Jurkat, Clone E6-1 (cell line): ENCODE results near the gene DKK3.

Source experiments
- DNase-seq: peaks from one replicate; pipeline ENCODE4 v3.0.0-alpha.2; 2011; ENCODE audit warnings: low read depth, low spot score
- H3K4me3 ChIP-seq: 2 replicates; pipeline ENCODE4 v1.5.1; 2011; ENCODE audit warnings: mild to moderate bottlenecking, low read length, control low read depth, moderate library complexity

DKK3 gene

DNA sequence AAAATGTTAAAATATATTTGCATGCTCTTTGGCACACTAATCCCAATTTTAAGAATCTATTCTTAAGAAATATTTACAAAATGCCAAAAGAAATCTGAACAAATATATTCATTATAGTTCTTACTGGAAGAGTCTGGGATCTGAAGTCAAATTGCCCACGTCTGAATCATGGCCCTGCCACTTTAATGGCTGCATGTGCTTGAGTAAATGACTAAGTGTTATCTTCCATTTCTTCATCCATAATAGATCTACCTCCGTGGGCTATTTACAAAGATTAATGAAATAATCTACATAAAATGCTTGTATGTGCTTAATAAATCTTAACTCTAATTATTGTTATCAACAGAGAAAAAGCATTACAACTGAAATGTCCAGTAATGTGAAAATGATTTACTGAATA is 24.5 kb upstream of the DKK3 start:
- no peak for DNase-seq
- H3K4me3 ChIP-seq: no peak overlapping the region

DNA sequence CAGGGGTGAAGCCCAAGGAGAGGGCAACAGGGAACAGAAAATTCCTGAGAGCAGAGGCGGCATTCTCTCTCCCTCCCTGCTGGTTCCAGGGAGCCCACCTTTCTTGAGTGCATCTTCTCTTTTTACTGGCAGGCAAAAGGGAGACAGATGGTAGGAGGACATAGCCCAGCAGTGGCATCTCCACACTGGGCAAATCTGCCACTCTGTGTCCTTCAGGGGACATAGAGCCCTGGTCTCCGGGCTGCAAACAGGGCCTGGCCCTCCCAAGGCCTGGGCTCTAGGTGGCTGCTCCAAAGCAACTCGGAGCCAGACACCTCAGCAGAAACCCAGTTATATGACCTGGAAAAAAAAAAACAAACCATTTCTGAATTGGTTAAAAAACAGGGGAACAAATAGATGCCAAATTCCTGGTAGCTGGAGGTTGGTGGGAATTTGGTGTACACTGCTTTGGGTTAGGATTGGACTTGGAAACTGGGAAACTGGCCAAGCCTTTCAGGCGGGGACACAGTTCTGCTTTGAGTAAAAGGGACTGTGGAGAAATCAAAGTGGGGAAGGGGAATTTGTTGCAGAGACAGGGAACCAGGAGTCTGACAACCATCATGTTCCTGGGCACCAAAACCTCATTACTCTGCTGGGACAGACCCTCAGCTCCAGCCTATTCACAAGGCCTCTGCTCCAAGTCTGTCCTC is 23.6 kb upstream of the DKK3 start:
- H3K4me3 ChIP-seq: no peak overlapping the region

GRCh38 chr11:12029738-12030363 is 21.4 kb upstream of the DKK3 start:
- H3K4me3 ChIP-seq: no peak overlapping the region
- DNase-seq: no peak

More for the DNA sequence above, 23.6 kb upstream of the DKK3 start:
- DNase-seq: no peak

DNA sequence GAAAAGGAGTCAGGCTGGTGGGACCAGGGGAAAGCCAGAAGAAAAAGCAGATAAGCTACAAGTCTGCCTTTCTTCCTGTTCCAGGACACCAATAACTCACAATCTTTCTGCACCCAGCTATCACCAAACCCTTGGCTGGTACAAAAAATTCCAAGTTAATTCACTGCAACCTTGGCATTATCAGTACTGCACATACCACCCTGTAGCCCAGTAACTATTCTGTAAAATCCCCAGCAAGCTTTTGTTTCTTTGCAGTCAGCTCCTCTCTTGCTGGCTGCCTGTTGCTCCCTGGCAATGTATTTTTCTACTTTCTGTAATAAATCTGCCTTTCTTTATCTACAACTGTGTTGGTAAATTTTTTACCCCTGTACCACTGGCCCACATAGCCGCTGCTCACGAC is 20.7 kb upstream of the DKK3 start:
- no peak overlapping the region for H3K4me3 ChIP-seq
- no peak for DNase-seq

DNA sequence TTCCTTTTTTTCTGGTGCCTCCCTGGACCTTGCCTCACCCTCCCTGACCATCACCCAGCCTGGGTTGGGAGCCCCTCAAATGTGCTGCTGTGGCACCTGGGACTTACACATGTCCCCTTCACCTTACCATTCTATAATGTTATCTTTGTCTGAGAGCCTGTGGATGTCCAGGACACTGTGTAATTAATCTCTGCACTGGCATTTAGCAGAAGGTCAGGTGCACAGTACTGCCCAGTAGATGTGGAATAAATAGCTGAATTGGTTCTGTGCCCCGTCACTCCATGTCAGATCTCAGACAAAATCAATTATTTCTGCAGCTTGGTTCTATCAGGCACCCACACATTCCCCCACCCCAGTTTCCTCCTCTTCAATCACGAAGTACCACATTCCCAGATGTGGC is 19.9 kb upstream of the DKK3 start:
- no peak for DNase-seq
- H3K4me3 ChIP-seq: no peak overlapping the region

GRCh38 chr11:12026331-12027211 is 18.1 kb upstream of the DKK3 start:
- no peak for DNase-seq
- H3K4me3 ChIP-seq: no peak overlapping the region

DNA sequence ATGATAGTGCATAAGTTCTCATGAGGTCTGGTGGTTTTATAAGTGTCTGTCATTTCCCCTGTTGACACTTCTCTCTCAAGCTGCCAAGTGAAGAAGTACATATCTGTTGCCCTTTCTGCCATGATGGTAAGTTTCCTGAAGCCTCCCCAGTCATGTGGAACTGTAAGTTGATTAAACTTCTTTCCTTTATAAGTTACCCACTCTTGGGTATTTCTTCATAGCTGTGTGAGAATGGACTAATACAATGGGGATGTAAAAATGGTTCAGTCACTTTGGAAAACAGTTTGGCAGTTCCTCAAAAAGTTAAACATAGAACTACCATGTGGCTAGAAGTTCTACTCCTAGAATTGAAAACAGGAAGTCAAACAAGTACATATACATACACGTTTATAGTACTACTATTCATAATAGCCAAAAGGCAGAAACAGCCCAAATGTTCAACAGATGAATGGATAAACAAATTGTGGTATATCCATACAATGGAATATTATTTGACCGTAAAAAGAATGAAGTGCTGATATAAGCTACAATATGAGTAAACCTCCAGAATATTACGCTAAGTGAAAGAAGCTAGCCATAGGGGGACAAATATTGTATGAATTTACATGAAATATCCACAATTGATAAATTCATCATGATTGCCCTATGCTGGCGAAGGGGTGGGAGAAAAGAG is 16.0 kb upstream of the DKK3 start:
- no peak overlapping the region for H3K4me3 ChIP-seq
- no peak for DNase-seq

GRCh38 chr11:12023015-12023414 is 14.6 kb upstream of the DKK3 start:
- no peak for DNase-seq
- no peak overlapping the region for H3K4me3 ChIP-seq

- no peak for DNase-seq
- no peak overlapping the region for H3K4me3 ChIP-seq
Observed at GRCh38 chr11:12020546-12020945, 12.1 kb upstream of the DKK3 start.

DNA sequence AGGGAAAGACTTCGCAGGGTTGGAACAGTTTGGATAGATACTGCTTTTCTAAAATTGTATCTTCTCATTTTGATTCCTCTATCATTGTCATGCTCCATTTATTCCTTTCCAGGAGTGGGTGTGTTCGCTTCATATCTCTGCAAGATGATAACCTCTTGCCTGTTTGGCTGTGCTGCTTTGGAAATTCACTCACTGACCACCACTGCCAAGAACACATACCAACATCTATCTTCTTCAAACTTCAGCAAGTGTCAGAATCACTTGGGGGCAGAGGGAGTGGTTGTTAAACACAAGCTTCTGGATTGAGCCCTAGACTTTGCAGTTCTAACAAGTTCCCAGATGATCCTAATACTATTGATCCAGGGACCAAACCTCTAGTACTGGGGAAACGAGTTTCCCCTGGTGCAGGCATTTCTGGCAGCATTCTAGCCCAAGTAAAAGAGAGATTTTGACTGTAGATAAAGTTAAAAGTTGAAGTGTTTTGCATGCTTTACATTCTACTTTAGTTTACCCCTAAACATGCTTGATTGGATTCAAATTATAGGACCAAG is 11.5 kb upstream of the DKK3 start:
- no peak for DNase-seq
- no peak overlapping the region for H3K4me3 ChIP-seq

DNA sequence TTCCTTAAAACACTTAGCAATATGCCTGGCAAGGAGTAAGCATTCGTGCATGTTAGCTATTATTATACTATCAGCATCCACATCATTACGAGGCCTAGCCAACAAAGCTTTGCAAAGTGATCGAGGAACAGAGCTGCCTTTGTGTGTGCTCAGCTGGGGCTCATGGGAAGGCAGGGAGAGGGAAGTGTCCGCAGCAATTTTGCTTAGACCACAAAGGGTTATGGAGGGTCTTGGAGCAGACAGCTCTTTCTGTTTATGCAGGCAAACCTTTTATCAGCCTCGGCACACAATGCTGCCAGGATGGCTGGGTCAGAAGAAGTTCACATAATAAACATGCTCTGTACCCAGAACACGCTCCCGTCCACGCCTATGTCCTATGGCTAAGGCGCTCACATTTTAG is 10.9 kb upstream of the DKK3 start:
- no peak overlapping the region for H3K4me3 ChIP-seq
- no peak for DNase-seq

- no peak overlapping the region for H3K4me3 ChIP-seq
- no peak for DNase-seq
Observed at GRCh38 chr11:12017865-12018453, 9.5 kb upstream of the DKK3 start.

DNA sequence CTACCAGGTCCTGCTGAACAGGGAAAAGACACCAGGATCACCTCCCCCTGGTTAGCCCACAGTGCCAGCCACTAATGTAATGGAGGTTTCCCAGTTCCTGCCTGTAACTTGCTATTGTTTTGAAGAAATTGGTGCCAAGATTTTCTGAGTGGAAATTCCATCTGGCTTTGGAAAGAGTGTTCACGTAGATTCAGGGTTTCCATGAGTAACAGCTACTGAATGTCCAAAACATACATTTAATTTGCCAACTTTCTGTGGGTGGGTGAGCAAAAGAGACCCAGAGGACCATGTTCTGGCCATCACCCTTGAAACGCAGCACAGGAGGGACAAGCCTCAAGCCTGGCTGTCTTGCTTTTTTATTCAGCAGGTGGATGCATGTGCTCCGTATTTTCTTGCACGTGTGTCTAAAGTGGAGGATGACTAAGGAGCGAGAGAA is 8.8 kb upstream of the DKK3 start:
- no peak for DNase-seq

DNA sequence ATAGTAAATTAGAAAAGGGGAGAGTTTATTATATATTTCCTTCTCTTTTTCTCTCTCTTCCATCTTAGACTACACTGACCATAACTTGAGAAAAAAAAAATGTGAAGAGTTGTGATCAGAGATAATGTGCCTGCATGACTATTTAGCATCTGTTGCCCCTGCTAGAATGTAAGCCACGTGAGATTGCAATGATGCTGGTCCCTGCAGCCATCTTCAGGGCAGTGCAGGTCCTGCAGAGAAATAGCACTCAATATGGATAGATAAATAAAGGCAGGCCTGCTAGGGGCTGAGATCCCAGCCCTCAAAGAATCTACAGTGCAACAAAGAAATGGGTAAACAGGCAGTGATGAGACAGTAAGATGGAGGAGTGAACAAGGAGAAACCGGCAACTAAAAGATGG is 7.8 kb upstream of the DKK3 start:
- no peak overlapping the region for H3K4me3 ChIP-seq
- DNase-seq: no peak

More for the DNA sequence above, 8.8 kb upstream of the DKK3 start:
- no peak overlapping the region for H3K4me3 ChIP-seq

DNA sequence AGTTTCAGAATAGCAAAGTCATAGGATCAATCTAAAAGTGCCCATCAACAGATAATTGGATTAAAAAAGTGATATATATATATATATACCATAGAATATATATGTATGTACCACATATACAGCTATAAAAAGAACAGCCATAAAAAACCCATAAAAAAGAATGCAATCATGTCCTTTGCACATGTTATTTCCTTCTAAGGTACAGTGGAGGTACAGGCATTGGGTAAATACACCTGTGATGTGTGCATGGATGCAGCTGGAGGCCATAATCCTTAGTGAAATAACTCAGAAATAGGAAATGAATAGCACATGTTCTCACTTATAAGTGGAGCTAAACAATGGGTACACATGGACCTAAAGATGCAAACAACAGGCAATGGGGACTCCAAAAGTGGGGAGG is 7.1 kb upstream of the DKK3 start:
- DNase-seq: no peak
- H3K4me3 ChIP-seq: no peak overlapping the region

DNA sequence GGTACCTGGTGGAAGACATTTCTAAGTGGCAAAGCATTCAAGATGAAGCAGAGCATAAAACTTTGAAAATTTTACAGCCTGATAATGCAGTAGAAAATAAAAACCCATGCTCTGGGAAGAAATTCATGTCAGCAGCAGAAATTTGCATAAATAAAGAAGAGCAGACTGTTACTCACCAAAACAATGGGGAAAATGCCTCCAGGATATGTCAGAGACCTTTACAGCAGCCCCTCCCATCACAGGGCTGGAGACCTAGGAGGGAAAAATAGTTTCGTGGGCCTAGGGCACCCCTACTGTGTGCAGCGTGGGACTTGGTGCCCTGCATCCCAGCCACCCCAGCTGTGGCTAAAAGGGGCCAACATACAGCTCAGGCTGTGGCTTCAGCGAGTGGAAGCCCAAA is 5.4 kb upstream of the DKK3 start:
- no peak for DNase-seq
- no peak overlapping the region for H3K4me3 ChIP-seq

DNA sequence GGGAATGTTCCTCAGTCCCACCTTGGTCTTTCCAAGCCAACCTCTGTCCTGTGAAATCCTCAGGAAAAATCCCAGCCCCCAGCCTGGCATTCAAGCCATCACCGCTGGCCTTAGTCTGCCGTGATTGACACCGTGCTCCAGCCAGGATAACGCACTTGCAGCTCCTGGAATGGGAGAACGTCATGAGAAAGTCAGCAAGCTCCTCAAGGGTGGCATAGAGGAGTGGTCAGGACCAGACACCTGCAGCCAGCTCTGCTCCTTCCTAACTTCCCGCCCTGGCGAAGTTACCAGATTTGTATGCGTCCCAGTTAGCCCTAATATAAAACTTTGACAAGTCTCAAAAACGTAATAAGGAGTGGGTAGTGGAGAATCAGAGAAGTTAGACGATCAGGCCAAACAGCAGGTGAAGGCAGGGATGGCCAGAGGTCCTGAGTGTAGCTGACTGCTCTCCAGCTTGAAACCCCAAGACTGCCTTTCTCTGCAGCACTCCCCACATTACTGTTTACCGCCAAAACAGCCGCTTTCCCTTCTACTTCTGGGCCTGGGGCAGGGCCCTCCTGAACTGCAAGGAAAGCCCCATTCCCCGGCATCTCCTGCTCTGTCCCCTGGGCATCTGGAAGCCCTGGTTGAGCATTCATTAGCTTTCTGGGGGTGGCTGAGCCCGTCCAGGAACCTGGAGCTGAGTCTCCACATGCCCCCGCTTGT is 1.3 kb upstream of the DKK3 start:
- H3K4me3 ChIP-seq: no peak overlapping the region
- no peak for DNase-seq

GRCh38 chr11:12008790-12009616 is 577 bp upstream of the DKK3 start:
- no peak for DNase-seq
- H3K4me3 ChIP-seq: peak overlapping the region; percentile 11; the same call in 1 of the 2 replicates
